Measurements from ENCODE around the gene PRPF40B. TPM values are rescaled to one million over a fixed set of nuclear protein-coding genes. Genes with fewer than 3 reads are reported as not detected.

PRPF40B gene
- 10 to 100 TPM; 17.4 to 72.9 (median 25.4) TPM for total RNA-seq

- intact Hi-C loops (cut with DNase I; ENCODE audit: low total_unique reads): no loop called here
- no peaks in the 10 kb centered on the region for H3K36me3 ChIP-seq
- H3K9me3 ChIP-seq: no peaks in the 10 kb centered on the region
- DNase-seq: peak; percentile 83 to 87
- TF ChIP-seq, protein P1, sequence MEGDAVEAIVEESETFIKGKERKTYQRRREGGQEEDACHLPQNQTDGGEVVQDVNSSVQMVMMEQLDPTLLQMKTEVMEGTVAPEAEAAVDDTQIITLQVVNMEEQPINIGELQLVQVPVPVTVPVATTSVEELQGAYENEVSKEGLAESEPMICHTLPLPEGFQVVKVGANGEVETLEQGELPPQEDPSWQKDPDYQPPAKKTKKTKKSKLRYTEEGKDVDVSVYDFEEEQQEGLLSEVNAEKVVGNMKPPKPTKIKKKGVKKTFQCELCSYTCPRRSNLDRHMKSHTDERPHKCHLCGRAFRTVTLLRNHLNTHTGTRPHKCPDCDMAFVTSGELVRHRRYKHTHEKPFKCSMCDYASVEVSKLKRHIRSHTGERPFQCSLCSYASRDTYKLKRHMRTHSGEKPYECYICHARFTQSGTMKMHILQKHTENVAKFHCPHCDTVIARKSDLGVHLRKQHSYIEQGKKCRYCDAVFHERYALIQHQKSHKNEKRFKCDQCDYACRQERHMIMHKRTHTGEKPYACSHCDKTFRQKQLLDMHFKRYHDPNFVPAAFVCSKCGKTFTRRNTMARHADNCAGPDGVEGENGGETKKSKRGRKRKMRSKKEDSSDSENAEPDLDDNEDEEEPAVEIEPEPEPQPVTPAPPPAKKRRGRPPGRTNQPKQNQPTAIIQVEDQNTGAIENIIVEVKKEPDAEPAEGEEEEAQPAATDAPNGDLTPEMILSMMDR (IDR thresholded peaks at IDR 0.05): peak in 3 of 4 experiments; percentile 49 to 54 (median 52)
- peak; percentile 71 to 79 for TF ChIP-seq POLR2A (IDR thresholded peaks at IDR 0.05)
- H3K27me3 ChIP-seq: no peaks in the 10 kb centered on the region
- H3K4me3 ChIP-seq: peak within 1 kb of the TSS; percentile 56 to 61
- H3K27ac ChIP-seq: peak within 1 kb of the TSS; percentile 89 to 92
- no peaks in the 10 kb centered on the region for H3K4me1 ChIP-seq
Observed at GRCh38 chr12:49623142-49623904, at the start of gene PRPF40B. Gene PRPF40B, plus strand, starts transcription at chr12:49623561. Its CDS starts 30 bp downstream, at chr12:49623591.

- DNase-seq: no peak
- Histone ChIP-seq H3K4me1 (no peaks in the 10 kb centered on the region), H3K4me3 (no peak overlapping the region), H3K36me3 (no peaks in the 10 kb centered on the region), H3K27ac (no peak overlapping the region), H3K9me3 (no peaks in the 10 kb centered on the region), H3K27me3 (no peaks in the 10 kb centered on the region)
- no peak for TF ChIP-seq POLR2A (IDR thresholded peaks at IDR 0.05)
- TF ChIP-seq, protein P1 (IDR thresholded peaks at IDR 0.05): no peak
- intact Hi-C loops (cut with DNase I; ENCODE audit: low total_unique reads): no loop called here
Observed at GRCh38 chr12:49577589-49578315, 45.6 kb upstream of the PRPF40B start.

DNA sequence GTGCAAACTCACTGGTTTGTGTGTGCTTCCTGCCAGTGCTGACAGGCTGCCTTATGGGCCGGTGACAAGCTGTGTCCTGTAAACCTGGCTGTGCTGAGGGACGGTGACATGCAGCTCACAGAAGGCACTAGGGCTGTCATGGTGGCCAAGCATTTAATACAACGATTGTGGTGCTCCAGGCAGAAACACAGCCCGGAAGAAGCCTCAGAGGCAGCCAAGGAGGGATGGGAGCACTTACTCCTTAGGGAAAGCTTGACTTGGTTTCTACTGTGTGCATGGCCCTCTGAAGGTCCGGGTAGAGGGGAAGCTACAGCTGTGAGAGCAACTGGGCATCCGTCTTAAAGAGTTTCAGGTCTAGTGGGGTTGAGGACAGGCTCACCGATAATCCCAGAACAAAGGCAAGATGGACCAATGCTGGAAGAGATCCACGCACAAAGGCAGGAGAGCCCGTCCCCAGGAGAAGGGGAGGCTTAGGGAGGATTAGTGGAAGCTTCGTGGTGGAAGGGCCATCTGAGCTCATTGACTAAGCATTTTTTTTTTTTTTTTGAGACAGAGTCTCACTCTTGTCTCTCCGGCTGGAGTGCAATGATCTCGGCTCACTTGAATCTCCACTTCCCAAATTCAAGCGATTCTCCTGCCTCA lies 44.8 kb upstream of the PRPF40B start:
- Histone ChIP-seq H3K36me3 (no peaks in the 10 kb centered on the region), H3K9me3 (no peaks in the 10 kb centered on the region), H3K4me3 (no peak overlapping the region), H3K4me1 (no peaks in the 10 kb centered on the region), H3K27ac (no peak overlapping the region), H3K27me3 (no peaks in the 10 kb centered on the region)
- no peak for TF ChIP-seq POLR2A (IDR thresholded peaks at IDR 0.05)
- TF ChIP-seq, protein P1 (IDR thresholded peaks at IDR 0.05): no peak
- DNase-seq: no peak
- intact Hi-C loops (cut with DNase I; ENCODE audit: low total_unique reads): no loop called here

DNA sequence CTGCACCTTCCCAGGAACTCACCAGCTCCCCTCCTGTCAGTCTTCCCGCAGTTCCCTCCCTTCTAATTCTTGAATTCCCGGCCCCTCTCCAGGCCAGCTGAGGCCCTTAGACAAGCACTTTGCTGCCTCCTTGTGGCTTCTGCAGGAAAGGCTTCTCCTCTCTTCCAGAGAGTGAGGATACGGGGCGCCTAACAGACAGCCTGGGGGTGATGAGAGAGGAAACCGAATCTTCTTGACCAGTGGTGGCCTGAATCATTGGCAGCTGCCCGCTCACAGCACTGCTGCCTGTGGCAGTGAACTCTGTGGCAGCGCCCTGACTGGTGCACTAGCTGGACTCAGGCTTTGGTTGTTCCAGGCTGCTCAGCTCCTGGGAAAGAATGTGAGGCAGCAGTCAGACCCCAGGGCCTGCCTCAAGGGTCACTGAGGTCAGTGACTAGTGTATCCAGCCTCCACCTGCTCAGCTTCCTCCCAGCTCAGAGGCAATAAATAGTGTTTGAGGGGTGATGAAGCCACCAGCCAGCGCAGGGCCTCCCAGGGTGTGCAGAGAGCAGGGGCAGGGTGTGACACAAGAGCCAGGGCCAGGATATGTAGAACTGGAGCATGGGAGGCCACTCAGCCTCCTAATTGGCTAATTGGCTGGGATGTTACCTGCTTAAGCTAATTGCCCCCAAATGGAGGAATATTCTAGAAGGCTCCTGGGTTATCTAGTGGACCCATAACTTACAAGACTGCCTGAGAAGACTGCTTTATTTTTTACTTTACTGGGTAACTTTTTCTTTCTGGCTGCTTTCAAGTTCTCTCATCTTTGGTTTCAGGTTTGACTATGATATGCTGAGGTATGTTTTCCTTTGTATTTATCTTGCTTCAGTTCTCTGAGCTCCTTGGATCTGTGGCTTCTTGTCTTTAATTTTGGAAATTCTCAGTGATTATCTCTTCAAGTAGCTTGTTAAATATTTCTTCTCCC lies 42.5 kb upstream of the PRPF40B start:
- no peaks in the 10 kb centered on the region for H3K27me3 ChIP-seq
- H3K4me3 ChIP-seq: no peak overlapping the region
- TF ChIP-seq POLR2A (IDR thresholded peaks at IDR 0.05): peak in 1 of 2 donors; percentile 18
- TF ChIP-seq, protein P1 (IDR thresholded peaks at IDR 0.05): peak; percentile 55 to 73 (median 68)
- no peak overlapping the region for H3K27ac ChIP-seq
- DNase-seq: peak; percentile 55 to 64
- no peaks in the 10 kb centered on the region for H3K9me3 ChIP-seq
- intact Hi-C loops (cut with DNase I; ENCODE audit: low total_unique reads): no loop called here
- no peaks in the 10 kb centered on the region for H3K4me1 ChIP-seq
- H3K36me3 ChIP-seq: no peaks in the 10 kb centered on the region
